ENCODE data around the gene GALNT9.

GALNT9 gene

GRCh38 chr12:132325733-132326130, 3.7 kb downstream of the GALNT9 start:
- FAIRE-seq = no peak

GRCh38 chr12:132324841-132325732, 4.3 kb downstream of the GALNT9 start:
- no peak for FAIRE-seq

GRCh38 chr12:132324173-132324572, 5.2 kb downstream of the GALNT9 start:
- FAIRE-seq = no peak

GRCh38 chr12:132323171-132324010, 6.0 kb downstream of the GALNT9 start:
- no peak for FAIRE-seq

- no peak for FAIRE-seq
Observed at GRCh38 chr12:132322206-132323132, 6.9 kb downstream of the GALNT9 start.

GRCh38 chr12:132321321-132322118, 7.9 kb downstream of the GALNT9 start:
- no peak for FAIRE-seq

- FAIRE-seq = no peak
Observed at GRCh38 chr12:132320767-132321211, 8.6 kb downstream of the GALNT9 start.

- no peak for FAIRE-seq
Observed at GRCh38 chr12:132319991-132320570, 9.3 kb downstream of the GALNT9 start.

- FAIRE-seq = no peak
Observed at GRCh38 chr12:132319359-132319950, 9.9 kb downstream of the GALNT9 start.

- FAIRE-seq = no peak
Observed at GRCh38 chr12:132318618-132319033, 10.8 kb downstream of the GALNT9 start.

GRCh38 chr12:132318135-132318534, 11.3 kb downstream of the GALNT9 start:
- FAIRE-seq = no peak

- FAIRE-seq = no peak
Observed at GRCh38 chr12:132317233-132317938, 12.0 kb downstream of the GALNT9 start.

GRCh38 chr12:132316497-132317232, 12.7 kb downstream of the GALNT9 start:
- FAIRE-seq = no peak

GRCh38 chr12:132315951-132316350, 13.4 kb downstream of the GALNT9 start:
- FAIRE-seq = no peak

- no peak for FAIRE-seq
Observed at GRCh38 chr12:132315507-132315906, 13.9 kb downstream of the GALNT9 start.

GRCh38 chr12:132314516-132315233, 14.7 kb downstream of the GALNT9 start:
- no peak for FAIRE-seq

GRCh38 chr12:132314035-132314434, 15.4 kb downstream of the GALNT9 start:
- FAIRE-seq = no peak

GRCh38 chr12:132313182-132313581, 16.2 kb downstream of the GALNT9 start:
- FAIRE-seq = no peak

- FAIRE-seq = no peak
Observed at GRCh38 chr12:132312516-132312915, 16.9 kb downstream of the GALNT9 start.
